Loucy (cell line): ENCODE results near the gene ZNF831.

Experiments
- CTCF ChIP-seq: fragments of 200-600 bp; sonication (generic); conservative IDR thresholded peaks from 2 replicates; pipeline ENCODE4 v1.5.1; 2014; ENCODE audit warnings: mild to moderate bottlenecking, antibody characterized with exemption, low read length
- EZH2phosphoT487 ChIP-seq: fragments of 200-600 bp; IDR thresholded peaks from 2 replicates; pipeline ENCODE4 v1.6.1; 2018; ENCODE audit warnings: antibody characterized with exemption, mild to moderate bottlenecking, moderate library complexity, borderline replicate concordance

GRCh38 chr20:59297686-59298085 lies 134.1 kb downstream of the ZNF831 start:
- TF ChIP-seq CTCF, result no peak
- TF ChIP-seq EZH2phosphoT487, result no peak
